ENCODE results near the gene VEGFA.
A peak's percentile ranks its signal among the peaks of the same experiment; 100 is the strongest.

The VEGFA gene

GRCh38 chr6:43760210-43761168 lies 9.5 kb upstream of the VEGFA start:
- no peak for ATAC-seq

- ATAC-seq: no peak
These were observed 8.2 kb upstream of the VEGFA start for GRCh38 chr6:43761666-43762409.

- ATAC-seq: no peak
These were observed 7.6 kb upstream of the VEGFA start for GRCh38 chr6:43762410-43762768.

GRCh38 chr6:43762966-43763695 lies 6.9 kb upstream of the VEGFA start:
- ATAC-seq: no peak

GRCh38 chr6:43763812-43764522 lies 6.0 kb upstream of the VEGFA start:
- ATAC-seq: no peak

- no peak for ATAC-seq
These were observed 5.2 kb upstream of the VEGFA start for GRCh38 chr6:43764772-43765171.

GRCh38 chr6:43765776-43766499 lies 4.1 kb upstream of the VEGFA start:
- ATAC-seq: no peak

GRCh38 chr6:43766500-43766853 lies 3.5 kb upstream of the VEGFA start:
- ATAC-seq: no peak

GRCh38 chr6:43766964-43767461 lies 3.0 kb upstream of the VEGFA start:
- ATAC-seq: no peak

GRCh38 chr6:43767553-43768505 lies 2.2 kb upstream of the VEGFA start:
- no peak for ATAC-seq

GRCh38 chr6:43768506-43768860 lies 1.5 kb upstream of the VEGFA start:
- no peak for ATAC-seq

- no peak for ATAC-seq
These were observed 957 bp upstream of the VEGFA start for GRCh38 chr6:43768983-43769525.

GRCh38 chr6:43770372-43771209 lies 580 bp downstream of the VEGFA start:
- peak; percentile 0 to 13 for ATAC-seq

GRCh38 chr6:43771210-43771857 lies 1.3 kb downstream of the VEGFA start:
- peak; percentile 22 to 36 for ATAC-seq

- peak; percentile 25 to 30 for ATAC-seq
These were observed 2.1 kb downstream of the VEGFA start for GRCh38 chr6:43771858-43772680.

GRCh38 chr6:43772681-43773049 lies 2.7 kb downstream of the VEGFA start:
- ATAC-seq: no peak

- ATAC-seq: peak in 1 of 2 donors; percentile 18
These were observed 3.3 kb downstream of the VEGFA start for GRCh38 chr6:43773050-43773979.

Measured in activated CD4-positive, CD25-positive, alpha-beta regulatory T cell treated with anti-CD3 and anti-CD28 coated beads, Interleukin-2, amount 50 U/mL, for 24 hours (primary cell).